ENCODE data around the gene FPGS. TPM values are rescaled to one million over a fixed set of nuclear protein-coding genes. Genes with fewer than 3 reads are reported as not detected.

FPGS gene
- total RNA-seq, 1 experiment from 2014 or later, result 81.7 TPM

- Mint-ChIP-seq H3K4me3 (peak overlapping the region; percentile 62), H3K27ac (no peak overlapping the region), H3K27me3 (ENCODE audit: low read depth) (peaks cover 58% of the 10 kb centered on the region), H3K4me1 (peaks cover 4% of the 10 kb centered on the region; the same call in 1 of the 2 replicates), H3K36me3 (no peaks in the 10 kb centered on the region), H3K9me3 (no peaks in the 10 kb centered on the region)
- POLR2A ChIA-PET, result interaction anchor here (0.5 to 0.9 kb wide), 2 partner anchors 16 to 38 kb away, joined by 3 to 4 read pairs; no protein-coding TSS in a partner anchor
- DNase-seq (ENCODE audit: low spot score) (peak; percentile 82), ATAC-seq (peak; percentile 48)
- CTCF ChIA-PET, result interaction anchor here (0.6 to 3.3 kb wide), 12 partner anchors 8 to 252 kb away, joined by 3 to 34 read pairs (median 6); partner anchors contain the start of genes ENG and TOR2A
- TF ChIP-seq NR1H2 (CRISPR knock-in tag; IDR thresholded peaks at IDR 0.05) (no peak), SP1 (CRISPR knock-in tag; conservative IDR thresholded peaks at IDR 0.05) (no peak), STAT6 (CRISPR knock-in tag; conservative IDR thresholded peaks at IDR 0.05; ENCODE audit: low read depth) (no peak), CDX4 (CRISPR knock-in tag; IDR thresholded peaks at IDR 0.05; ENCODE audit: borderline replicate concordance) (no peak), E2F1 (CRISPR knock-in tag; IDR thresholded peaks at IDR 0.05) (no peak), RELA (CRISPR knock-in tag; IDR thresholded peaks at IDR 0.05; ENCODE audit: borderline replicate concordance) (no peak), USF1 (CRISPR knock-in tag; IDR thresholded peaks at IDR 0.05) (no peak), PREB (CRISPR knock-in tag; IDR thresholded peaks at IDR 0.05; ENCODE audit: borderline replicate concordance) (no peak), AFF4 (CRISPR knock-in tag; IDR thresholded peaks at IDR 0.05; ENCODE audit: borderline replicate concordance) (no peak), SOX15 (CRISPR knock-in tag; IDR thresholded peaks at IDR 0.05) (no peak), ZNF121 (CRISPR knock-in tag; IDR thresholded peaks at IDR 0.05) (no peak), GTF2I (CRISPR knock-in tag; conservative IDR thresholded peaks at IDR 0.05) (no peak), GABPB1 (CRISPR knock-in tag; IDR thresholded peaks at IDR 0.05) (no peak), FOXK1 (CRISPR knock-in tag; IDR thresholded peaks at IDR 0.05) (no peak), CREB1 (CRISPR knock-in tag; IDR thresholded peaks at IDR 0.05) (no peak), ZNF138 (CRISPR knock-in tag; conservative IDR thresholded peaks at IDR 0.05) (no peak), FOXP1 (CRISPR knock-in tag; IDR thresholded peaks at IDR 0.05; ENCODE audit: borderline replicate concordance) (no peak)
These were observed 47.3 kb upstream of the FPGS start for GRCh38 chr9:127755061-127756060.

All from WTC11 (cell line).